HCT116 (cell line): ENCODE data around the gene DSTYK.

Experiments used
- CEBPB ChIP-seq: IDR thresholded peaks from 2 replicates; pipeline ENCODE4 v1.6.1; 2012; ENCODE audit warnings: low read depth
- ELF1 ChIP-seq: IDR thresholded peaks from 2 replicates; pipeline ENCODE4 v1.6.1; 2012; ENCODE audit warnings: low read depth, borderline replicate concordance
- EZH2 ChIP-seq: fragments of 200-600 bp; sonication (generic); IDR thresholded peaks from 2 replicates; pipeline ENCODE4 v1.6.1; 2017; ENCODE audit warnings: antibody characterized with exemption, mixed run types
- POLR2A ChIP-seq: IDR thresholded peaks from 2 replicates; pipeline ENCODE4 v1.7.0; 2011; ENCODE audit warnings: borderline replicate concordance; ENCODE audit not compliant: insufficient read depth, insufficient read length; ENCODE audit errors: extremely low read depth
- POLR2AphosphoS5 ChIP-seq: IDR thresholded peaks from 2 replicates; pipeline ENCODE4 v1.6.1; 2011; ENCODE audit warnings: mild to moderate bottlenecking, low read depth, low read length, moderate library complexity
- RAD21 ChIP-seq: IDR thresholded peaks from 2 replicates; pipeline ENCODE4 v1.6.1; 2012; ENCODE audit warnings: low read depth, mild to moderate bottlenecking
- SIN3A ChIP-seq: IDR thresholded peaks from 2 replicates; pipeline ENCODE4 v1.6.1; 2012; ENCODE audit warnings: low read depth
- SRF ChIP-seq: IDR thresholded peaks from 2 replicates; pipeline ENCODE4 v1.6.1; 2012; ENCODE audit warnings: low read depth
- TCF7L2 ChIP-seq: IDR thresholded peaks from 2 replicates; pipeline ENCODE4 v1.7.0; 2011; ENCODE audit warnings: borderline replicate concordance, inconsistent platforms; ENCODE audit not compliant: insufficient read depth, insufficient read length; ENCODE audit errors: extremely low read depth
- YY1 ChIP-seq: IDR thresholded peaks from 2 replicates; pipeline ENCODE4 v1.6.1; 2011; ENCODE audit warnings: low read length, low read depth, moderate library complexity, mild to moderate bottlenecking; ENCODE audit not compliant: insufficient replicate concordance; ENCODE audit errors: extremely low read depth
- ZFX ChIP-seq: fragments of 450-650 bp; IDR thresholded peaks from 2 replicates; pipeline ENCODE4 v1.6.1; 2017
- TF ChIP-seq, protein P1 (sequence below), 3 experiments: fragments of 200-600 bp in 1 of 3; sonication (generic) in 1 of 3; IDR thresholded peaks in 2 of 3; conservative IDR thresholded peaks in 1 of 3; 2 replicates each; pipeline ENCODE4 v1.5.1; 2012 to 2017; ENCODE audit warnings: low read depth in 2 of 3, low read length in 2 of 3, antibody characterized with exemption in 1 of 3, borderline replicate concordance in 1 of 3, control low read depth in 1 of 3, mild to moderate bottlenecking in 1 of 3, mixed read lengths in 1 of 3, mixed run types in 1 of 3, moderate library complexity in 1 of 3; ENCODE audit not compliant: insufficient read depth in 1 of 3
- TF ChIP-seq, protein P2 (sequence below): IDR thresholded peaks from 2 replicates; pipeline ENCODE4 v1.6.1; 2012; ENCODE audit warnings: low read depth

DNA sequence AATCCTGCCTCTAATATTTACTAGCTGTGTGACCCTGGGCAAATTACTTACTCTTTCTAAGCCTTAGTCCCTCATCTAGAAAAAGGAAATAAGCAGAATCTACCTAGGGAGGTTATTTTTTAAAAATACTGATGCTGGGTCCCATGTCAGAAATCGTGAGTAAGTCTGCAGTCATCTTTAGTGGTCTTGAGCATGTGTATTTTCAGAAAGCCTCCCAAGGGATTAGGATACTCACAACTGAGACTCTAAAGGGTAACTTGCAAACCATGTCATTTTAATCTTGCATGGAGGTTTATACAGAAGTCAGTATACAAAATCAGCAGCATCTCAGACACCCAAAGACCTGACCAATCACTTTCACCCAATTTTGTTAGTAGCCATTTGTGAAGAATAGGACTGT lies 43.2 kb downstream of the DSTYK start:
- no peak for TF ChIP-seq TCF7L2
- TF ChIP-seq SIN3A, result no peak
- TF ChIP-seq CEBPB, result no peak
- TF ChIP-seq, protein P1, sequence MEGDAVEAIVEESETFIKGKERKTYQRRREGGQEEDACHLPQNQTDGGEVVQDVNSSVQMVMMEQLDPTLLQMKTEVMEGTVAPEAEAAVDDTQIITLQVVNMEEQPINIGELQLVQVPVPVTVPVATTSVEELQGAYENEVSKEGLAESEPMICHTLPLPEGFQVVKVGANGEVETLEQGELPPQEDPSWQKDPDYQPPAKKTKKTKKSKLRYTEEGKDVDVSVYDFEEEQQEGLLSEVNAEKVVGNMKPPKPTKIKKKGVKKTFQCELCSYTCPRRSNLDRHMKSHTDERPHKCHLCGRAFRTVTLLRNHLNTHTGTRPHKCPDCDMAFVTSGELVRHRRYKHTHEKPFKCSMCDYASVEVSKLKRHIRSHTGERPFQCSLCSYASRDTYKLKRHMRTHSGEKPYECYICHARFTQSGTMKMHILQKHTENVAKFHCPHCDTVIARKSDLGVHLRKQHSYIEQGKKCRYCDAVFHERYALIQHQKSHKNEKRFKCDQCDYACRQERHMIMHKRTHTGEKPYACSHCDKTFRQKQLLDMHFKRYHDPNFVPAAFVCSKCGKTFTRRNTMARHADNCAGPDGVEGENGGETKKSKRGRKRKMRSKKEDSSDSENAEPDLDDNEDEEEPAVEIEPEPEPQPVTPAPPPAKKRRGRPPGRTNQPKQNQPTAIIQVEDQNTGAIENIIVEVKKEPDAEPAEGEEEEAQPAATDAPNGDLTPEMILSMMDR (IDR thresholded peaks at IDR 0.05 in 2 of 3, conservative IDR thresholded peaks at IDR 0.05 in 1 of 3; ENCODE audit: borderline replicate concordance in 1 of 3, insufficient read depth in 1 of 3, low read depth in 2 of 3, low read length in 2 of 3), result no peak
- no peak for TF ChIP-seq POLR2A
- no peak for TF ChIP-seq RAD21
- TF ChIP-seq YY1, result no peak
- no peak for TF ChIP-seq ELF1
- TF ChIP-seq SRF, result no peak
- TF ChIP-seq ZFX, result no peak
- TF ChIP-seq, protein P2, sequence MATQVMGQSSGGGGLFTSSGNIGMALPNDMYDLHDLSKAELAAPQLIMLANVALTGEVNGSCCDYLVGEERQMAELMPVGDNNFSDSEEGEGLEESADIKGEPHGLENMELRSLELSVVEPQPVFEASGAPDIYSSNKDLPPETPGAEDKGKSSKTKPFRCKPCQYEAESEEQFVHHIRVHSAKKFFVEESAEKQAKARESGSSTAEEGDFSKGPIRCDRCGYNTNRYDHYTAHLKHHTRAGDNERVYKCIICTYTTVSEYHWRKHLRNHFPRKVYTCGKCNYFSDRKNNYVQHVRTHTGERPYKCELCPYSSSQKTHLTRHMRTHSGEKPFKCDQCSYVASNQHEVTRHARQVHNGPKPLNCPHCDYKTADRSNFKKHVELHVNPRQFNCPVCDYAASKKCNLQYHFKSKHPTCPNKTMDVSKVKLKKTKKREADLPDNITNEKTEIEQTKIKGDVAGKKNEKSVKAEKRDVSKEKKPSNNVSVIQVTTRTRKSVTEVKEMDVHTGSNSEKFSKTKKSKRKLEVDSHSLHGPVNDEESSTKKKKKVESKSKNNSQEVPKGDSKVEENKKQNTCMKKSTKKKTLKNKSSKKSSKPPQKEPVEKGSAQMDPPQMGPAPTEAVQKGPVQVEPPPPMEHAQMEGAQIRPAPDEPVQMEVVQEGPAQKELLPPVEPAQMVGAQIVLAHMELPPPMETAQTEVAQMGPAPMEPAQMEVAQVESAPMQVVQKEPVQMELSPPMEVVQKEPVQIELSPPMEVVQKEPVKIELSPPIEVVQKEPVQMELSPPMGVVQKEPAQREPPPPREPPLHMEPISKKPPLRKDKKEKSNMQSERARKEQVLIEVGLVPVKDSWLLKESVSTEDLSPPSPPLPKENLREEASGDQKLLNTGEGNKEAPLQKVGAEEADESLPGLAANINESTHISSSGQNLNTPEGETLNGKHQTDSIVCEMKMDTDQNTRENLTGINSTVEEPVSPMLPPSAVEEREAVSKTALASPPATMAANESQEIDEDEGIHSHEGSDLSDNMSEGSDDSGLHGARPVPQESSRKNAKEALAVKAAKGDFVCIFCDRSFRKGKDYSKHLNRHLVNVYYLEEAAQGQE, result no peak
- no peak for TF ChIP-seq EZH2
- no peak for TF ChIP-seq POLR2AphosphoS5
